ENCODE measurements around the gene INAFM2.

INAFM2 gene

GRCh38 chr15:40289140-40289775 is 34.2 kb upstream of the INAFM2 start:
- DNase-seq = peak; percentile 62

DNA sequence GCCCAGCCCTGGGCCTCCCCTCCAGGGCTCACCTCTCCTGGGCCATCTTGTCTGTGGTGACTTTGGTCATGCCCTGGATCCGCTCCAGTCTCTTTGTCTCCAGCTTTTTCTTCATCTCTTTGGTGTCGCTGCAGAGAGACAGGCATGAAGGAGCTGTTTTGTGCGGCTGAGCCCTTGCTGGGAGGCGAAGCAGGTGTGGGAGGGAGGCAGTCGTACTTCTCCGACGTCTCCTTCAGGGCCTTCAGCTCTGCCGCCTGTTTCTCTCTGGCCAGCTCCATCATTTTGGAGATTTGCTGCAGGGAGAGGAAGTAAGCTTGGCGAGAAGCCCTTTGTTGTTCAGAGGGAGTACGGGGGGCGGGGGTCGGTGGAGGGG is 33.0 kb upstream of the INAFM2 start:
- no peak for DNase-seq

DNA sequence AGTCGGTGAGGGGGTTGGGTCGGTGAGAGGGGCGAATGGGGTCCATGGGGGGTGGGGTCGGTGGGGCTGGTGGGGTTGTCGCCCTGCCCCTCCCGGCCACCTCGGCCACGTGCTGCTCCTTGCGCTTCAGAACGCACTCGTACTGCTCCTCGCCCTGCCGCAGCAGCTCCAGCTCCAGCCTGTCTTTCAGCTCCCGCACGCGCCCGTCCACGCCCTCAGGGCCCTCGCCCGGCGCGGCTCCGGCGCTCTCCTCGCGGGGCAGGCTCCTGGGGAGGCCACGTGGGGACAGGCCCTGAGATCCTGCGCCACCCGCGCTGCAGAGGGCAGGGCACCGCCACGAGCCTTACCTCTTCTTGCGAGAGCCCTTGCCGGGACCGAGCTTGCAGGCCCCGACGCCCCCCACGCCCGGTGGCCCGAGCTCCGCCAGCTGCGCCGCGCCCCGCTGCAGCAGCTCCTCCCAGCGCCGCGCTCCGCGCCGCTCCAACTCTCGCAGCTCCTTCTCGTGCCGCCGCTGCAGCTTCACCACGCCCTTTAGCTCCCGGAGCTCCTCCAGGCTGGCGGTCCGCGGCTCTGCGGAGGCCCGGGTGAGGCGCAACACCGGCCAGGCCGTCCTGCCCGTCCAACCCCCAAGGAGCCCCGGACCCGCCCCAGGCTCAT is 32.4 kb upstream of the INAFM2 start:
- DNase-seq = peak; percentile 63

DNA sequence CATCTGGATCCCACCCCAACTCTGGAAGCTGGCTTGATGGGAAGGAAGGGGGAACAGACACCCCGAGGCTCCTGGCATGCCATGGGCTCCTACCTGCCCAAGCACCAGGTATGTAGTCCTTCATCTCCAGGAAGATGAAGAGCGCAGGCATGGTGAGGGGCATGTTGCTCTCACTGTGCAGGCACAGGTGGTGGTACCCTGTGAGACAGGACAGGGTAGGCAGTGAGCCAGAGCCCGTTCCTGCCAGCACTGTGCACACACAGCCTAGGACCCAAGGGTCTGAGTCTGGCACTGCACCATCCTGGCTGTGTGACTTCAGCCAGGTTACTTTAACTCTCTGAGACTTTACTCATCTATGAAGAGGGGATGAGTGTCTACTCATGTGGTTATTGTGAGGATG is 31.2 kb upstream of the INAFM2 start:
- no peak for DNase-seq

DNA sequence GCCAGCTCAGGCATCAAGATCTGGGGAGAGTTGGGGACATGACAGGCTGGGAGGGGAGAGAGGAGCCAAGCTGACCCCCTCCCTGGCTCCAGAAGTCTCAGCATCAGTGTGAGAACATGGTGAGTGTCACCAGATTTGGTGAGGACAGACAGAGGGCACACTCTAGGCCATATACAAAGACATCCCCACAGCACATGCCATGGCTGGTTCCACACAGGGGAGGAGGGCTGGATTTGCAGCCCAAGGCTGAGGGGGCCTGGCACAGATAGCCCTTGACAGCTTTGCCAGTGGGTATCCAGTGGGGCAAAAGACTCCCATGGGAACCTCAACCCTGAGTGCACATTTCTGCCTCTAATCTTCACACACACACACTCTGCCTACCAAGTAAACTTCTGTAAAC is 30.5 kb upstream of the INAFM2 start:
- DNase-seq = no peak

DNA sequence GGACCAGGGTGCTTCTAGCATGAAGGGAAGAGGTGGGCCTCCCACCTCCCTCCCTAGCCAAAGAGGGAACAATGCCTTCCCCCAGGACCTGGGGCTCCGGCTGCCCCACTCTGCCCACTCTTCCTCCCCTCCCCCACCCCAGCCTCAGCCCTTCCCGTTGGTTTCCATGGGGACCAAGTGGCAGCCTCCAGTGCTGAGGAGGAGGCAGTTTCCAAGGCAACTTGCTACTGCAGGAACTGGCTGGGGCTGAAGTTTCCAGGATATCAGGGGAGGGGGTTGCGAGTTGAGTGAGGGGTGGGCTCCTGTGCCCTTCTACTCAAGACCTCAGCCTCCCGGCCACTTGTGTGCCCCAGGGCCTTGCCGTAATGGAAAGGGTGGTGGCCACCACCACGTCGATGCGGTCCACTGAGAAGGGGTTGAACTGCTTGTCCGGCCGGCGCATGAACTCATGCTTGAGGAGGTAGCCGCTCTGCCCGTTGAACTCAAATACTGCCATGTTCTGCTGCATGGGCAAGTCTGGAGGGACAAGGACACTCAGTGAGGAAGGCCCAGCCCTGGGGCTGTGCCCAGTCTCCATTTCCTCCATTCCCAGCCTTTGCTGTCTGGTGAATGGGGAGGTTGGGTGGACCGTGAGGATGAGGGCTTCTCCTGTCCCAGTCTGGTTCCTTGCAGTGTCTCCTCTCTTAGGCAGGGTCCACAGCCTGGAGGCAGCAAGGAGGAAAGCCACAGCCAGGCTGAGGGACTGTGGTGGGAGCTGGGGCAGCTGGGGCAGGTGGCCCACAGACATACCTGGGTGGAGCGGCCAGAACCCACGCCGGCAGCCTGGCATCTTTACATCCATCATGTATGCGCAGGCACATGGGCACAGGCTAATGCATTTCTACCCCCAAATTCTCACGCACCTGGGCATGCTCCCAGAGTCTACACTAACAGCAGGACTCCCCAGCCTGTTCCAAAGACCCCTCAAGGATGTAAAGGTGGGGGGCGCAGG is 29.3 kb upstream of the INAFM2 start:
- DNase-seq = no peak

DNA sequence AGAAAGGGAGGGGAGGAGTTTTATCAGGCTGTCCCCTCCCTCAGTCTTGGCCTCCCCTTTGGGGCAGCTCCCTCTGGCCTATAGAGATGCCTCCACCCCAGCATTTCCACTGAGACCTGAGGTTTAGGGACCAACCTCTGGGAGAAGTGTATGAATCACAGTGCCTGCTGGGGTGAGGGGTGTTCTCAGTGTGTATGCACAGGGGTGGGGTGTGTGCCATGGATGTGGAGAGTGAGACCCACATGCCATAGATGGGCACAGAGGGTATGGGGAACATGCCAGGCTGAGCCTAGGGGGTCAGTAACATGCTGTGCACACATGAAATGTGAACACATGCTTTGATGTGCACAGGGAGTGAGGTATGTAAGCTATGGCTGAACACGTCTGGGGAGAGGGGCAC is 28.2 kb upstream of the INAFM2 start:
- no peak for DNase-seq

DNA sequence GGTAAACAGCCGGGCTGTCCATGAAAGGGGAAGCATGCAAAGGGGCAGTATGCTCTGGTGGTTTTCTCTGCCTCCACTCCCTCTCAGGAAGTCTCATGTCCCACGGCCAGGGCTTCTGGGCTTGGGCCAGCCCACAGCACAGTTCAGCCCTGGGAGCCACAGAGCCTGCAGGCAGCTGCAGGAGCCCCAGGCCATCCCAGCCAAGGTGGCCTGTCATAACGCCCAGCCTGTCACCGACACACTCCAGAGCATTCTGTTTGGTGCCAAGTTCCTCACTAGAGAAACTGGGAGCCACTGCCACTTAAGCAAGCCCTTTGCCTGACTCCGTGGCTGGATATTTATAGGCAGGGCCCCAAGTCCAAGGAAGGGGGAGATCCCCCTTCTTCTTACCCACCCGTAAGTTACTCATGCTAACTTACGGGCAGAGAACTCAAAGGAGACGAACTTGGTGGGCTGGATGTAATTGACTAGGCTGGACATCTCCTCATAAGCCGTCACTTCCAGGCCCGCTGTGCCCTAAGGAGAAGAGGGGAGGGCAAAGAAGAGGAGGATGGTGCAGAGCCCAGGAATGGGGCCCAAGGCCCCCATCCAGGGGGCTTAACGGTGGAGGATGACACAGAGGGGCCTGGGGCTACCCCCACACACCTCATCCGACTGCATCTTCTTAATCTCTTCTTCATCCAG is 27.5 kb upstream of the INAFM2 start:
- DNase-seq = no peak

DNA sequence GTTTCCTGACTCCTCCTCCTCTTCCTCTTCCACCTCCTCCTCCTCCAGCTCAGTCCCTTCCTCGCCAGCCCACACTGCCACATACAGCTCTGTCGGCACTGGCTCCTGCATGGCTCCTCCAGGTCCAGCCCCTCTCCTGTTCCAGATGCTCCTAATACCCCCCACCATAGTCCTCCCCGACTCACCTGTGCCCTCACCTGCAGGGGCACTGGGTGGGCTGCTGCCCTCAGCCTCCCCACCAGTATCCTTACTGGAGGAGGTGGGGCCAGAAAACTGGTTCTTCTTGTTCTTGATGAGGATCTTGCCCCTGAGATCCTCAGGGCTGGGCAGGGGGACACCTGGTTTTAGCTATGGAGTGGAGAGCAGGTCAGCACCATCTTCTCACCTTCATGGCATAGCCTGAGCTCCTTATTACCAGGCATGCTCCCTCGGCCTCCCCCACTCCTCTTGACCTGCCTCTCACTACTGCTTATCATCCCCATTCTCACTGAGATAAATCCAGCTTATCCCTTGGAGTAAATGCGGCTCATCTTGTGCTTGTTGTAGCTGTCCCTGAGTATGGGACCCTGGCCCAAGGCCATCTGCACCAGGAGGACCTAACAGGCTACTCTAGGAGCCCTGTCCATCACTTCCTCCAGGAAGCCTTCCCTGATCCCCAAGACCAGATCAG is 26.8 kb upstream of the INAFM2 start:
- no peak for DNase-seq

- no peak for DNase-seq
Measured at GRCh38 chr15:40297356-40297755, 26.1 kb upstream of the INAFM2 start.

DNA sequence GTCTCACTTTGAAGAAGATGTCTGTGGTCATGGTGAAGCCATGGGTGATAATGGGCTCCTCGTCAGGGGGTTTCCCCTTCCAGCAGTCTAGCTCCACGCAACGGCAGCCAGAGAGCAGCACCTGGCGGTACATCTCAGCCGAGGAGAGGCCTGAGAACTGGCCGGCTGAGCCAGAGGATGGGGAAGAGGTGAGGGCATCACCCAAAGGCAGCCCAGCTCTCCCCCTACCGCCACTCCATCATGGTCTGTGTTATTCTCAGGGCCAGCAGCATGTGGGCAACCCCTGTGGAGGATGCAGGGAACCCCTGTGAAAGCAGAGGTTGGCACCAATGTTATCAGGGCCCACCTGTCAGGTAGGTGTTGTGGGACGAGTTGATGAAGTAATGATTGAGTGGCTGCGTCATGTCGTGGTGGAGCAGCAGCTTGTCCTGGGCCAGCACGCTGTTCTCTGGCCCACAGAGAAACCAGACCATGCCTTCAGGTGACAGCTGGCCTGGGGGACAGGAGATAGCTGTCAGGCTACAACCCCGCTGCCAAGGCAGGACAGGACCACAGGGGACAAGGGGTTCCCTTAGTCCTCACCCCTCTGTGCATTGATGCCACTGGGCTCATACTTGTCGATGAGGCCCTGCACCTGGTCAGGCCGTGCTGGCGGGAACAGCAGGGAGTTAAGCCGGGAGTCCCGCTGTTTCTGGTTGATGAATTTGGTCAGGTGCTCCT is 25.1 kb upstream of the INAFM2 start:
- no peak for DNase-seq

- no peak for DNase-seq
Measured at GRCh38 chr15:40300367-40300766, 23.1 kb upstream of the INAFM2 start.

DNA sequence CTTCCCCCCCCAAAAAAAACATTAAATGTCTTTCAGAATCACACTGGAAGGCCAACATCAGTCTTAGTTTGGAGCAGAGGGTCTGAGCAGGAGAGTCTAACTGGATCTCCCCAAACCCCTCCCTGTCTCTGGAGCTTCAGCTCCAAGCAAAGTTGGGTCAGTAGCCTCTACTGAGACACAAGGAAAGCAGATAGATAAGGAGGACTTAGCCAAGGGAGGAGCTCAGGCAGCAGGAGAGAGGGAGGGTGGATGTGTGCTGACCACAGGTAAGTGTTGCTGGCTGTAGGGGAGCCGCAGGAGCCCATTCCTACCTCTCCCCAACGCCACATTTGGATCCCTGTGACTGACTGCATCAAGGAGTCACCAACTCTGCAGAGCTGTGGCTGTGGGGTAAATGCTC is 22.7 kb upstream of the INAFM2 start:
- no peak for DNase-seq

- DNase-seq = no peak
Measured at GRCh38 chr15:40301467-40302179, 21.9 kb upstream of the INAFM2 start.

- DNase-seq = no peak
Measured at GRCh38 chr15:40302288-40302886, 21.1 kb upstream of the INAFM2 start.

DNA sequence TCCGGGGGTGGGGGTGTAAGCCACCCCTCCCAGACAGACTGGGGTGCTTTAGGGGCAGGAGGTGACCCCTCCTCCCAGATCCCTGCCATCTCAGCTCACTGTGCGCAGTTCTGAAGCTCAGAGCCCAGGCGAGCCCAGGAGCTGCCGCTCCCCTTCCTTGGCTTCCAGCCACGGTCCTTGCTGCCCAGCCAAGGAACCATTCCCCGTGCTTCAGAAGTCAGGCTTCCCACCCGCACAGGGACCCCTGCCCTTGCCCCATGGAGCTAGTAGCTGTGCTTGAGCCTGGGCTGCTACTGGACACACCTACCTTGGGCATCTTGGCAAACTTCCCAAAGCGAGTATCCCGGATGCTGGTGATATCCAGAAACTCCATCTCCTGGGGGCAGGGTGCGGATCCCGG is 20.5 kb upstream of the INAFM2 start:
- no peak for DNase-seq

- no peak for DNase-seq
Measured at GRCh38 chr15:40303576-40303975, 19.9 kb upstream of the INAFM2 start.

- no peak for DNase-seq
Measured at GRCh38 chr15:40305281-40305680, 18.2 kb upstream of the INAFM2 start.

DNA sequence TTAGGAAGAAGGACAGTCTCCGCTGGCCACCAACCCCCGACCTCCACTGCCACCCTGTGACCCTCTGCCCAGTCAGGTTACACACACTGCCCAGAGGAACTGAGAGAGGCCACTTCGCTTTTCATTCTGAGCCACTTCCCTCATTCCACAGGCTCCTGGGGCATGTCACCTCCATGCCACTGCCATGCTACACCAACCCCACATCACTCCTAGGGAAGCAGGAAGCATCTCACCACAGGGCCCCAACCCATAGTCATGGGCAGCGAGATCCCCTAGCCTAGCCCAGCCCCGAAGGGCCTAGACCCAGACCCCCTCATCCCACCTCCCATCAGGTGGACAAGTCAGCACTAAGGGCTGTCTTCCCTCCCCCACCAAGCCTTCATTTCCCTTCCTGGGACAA is 17.1 kb upstream of the INAFM2 start:
- no peak for DNase-seq

- no peak for DNase-seq
Measured at GRCh38 chr15:40306908-40307307, 16.6 kb upstream of the INAFM2 start.

Measured in NCI-H2171 treated with DMSO at 0.1 percent for 48 hours (cell line).